Ascending aorta (tissue), 2 donors: ENCODE results near the gene CD8B2. TPM values are rescaled to one million over a fixed set of nuclear protein-coding genes. Genes with fewer than 3 reads are reported as not detected.
"Not testable (repeated sequence)": the region's sequence is repeated elsewhere in the genome, so short reads cannot be mapped to it uniquely, and the experiment has no call there.

ENCODE experiments used
- DNase-seq, 2 donors: peaks; one replicate each; pipeline ENCODE4 v3.0.0-alpha.2; 2019; ENCODE audit warnings: low spot score in 2 of 2
- H3K27ac ChIP-seq, 2 donors: fragments of 200-600 bp; sonication (generic); one replicate each; pipeline ENCODE4 v1.5.1; 2016 to 2017; ENCODE audit warnings: mild to moderate bottlenecking in 1 of 2
- H3K27me3 ChIP-seq: fragments of 200-600 bp; sonication (generic); one replicate; pipeline ENCODE4 v1.5.1; 2017
- H3K36me3 ChIP-seq, 2 donors: fragments of 200-600 bp; sonication (generic); one replicate each; pipeline ENCODE4 v1.5.1; 2016
- H3K4me1 ChIP-seq, 2 donors: fragments of 200-600 bp; sonication (generic); one replicate each; pipeline ENCODE4 v1.5.1; 2016 to 2017; ENCODE audit warnings: mild to moderate bottlenecking in 1 of 2
- H3K4me3 ChIP-seq, 2 donors: fragments of 200-600 bp; sonication (generic); one replicate each; pipeline ENCODE4 v1.5.1; 2016 to 2017; ENCODE audit warnings: mild to moderate bottlenecking in 1 of 2
- H3K9me3 ChIP-seq, 2 donors: fragments of 200-600 bp; sonication (generic); one replicate each; pipeline ENCODE4 v1.5.1; 2016
- CTCF ChIP-seq, 3 experiments: fragments of 200-600 bp in 2 of 3; fragments of 450-650 bp in 1 of 3; sonication (generic) in 2 of 3; IDR thresholded peaks; one replicate each; pipeline ENCODE4 v1.5.1; 2016 to 2019; ENCODE audit warnings: antibody characterized with exemption in 3 of 3, mild to moderate bottlenecking in 1 of 3, moderate library complexity in 1 of 3
- intact Hi-C: fragments of 100-400 bp; cut with DNase I; formaldehyde crosslinking; loops from one replicate; pipeline ENCODE4 v1.15.1; 2023
- total RNA-seq: library from RNA; depleted of rRNA; stranded (reverse); fragments of >200 nt; gene quantifications from one replicate; pipeline ENCODE4 v1.1.0, GENCODE V29; 2016

CD8B2 gene
- total RNA-seq, 1 donor from 2014 or later: not detected

GRCh38 chr2:106561803-106562202 is 74.6 kb downstream of the CD8B2 start:
- Histone ChIP-seq H3K9me3 (no peaks in the 10 kb centered on the region), H3K27ac (no peak overlapping the region), H3K36me3 (no peaks in the 10 kb centered on the region), H3K27me3 (no peaks in the 10 kb centered on the region), H3K4me1 (no peaks in the 10 kb centered on the region), H3K4me3 (no peak overlapping the region)
- no peak for DNase-seq
- TF ChIP-seq CTCF (IDR thresholded peaks at IDR 0.05): no peak
- intact Hi-C loops: no loop called here

GRCh38 chr2:106562268-106563186 is 75.4 kb downstream of the CD8B2 start:
- intact Hi-C loops: no loop called here
- H3K27ac ChIP-seq: peak overlapping the region in 1 of 2 donors; percentile 13
- H3K27me3 ChIP-seq: no peaks in the 10 kb centered on the region
- peak in 1 of 3 experiments; percentile 5 for TF ChIP-seq CTCF (IDR thresholded peaks at IDR 0.05)
- H3K9me3 ChIP-seq: no peaks in the 10 kb centered on the region
- H3K36me3 ChIP-seq: no peaks in the 10 kb centered on the region
- DNase-seq: no peak
- H3K4me3 ChIP-seq: no peak overlapping the region
- H3K4me1 ChIP-seq: no peaks in the 10 kb centered on the region

GRCh38 chr2:106563195-106563594 is 76.0 kb downstream of the CD8B2 start:
- Histone ChIP-seq H3K9me3 (no peaks in the 10 kb centered on the region), H3K27ac (peak overlapping the region in 1 of 2 donors; percentile 13), H3K4me1 (no peaks in the 10 kb centered on the region), H3K4me3 (no peak overlapping the region), H3K36me3 (no peaks in the 10 kb centered on the region), H3K27me3 (no peaks in the 10 kb centered on the region)
- no peak for TF ChIP-seq CTCF (IDR thresholded peaks at IDR 0.05)
- intact Hi-C loops: no loop called here
- DNase-seq: no peak

GRCh38 chr2:106565599-106565998 is 78.4 kb downstream of the CD8B2 start:
- Histone ChIP-seq H3K27ac (no peak overlapping the region), H3K4me1 (no peaks in the 10 kb centered on the region), H3K36me3 (no peaks in the 10 kb centered on the region), H3K9me3 (no peaks in the 10 kb centered on the region), H3K4me3 (no peak overlapping the region), H3K27me3 (no peaks in the 10 kb centered on the region)
- intact Hi-C loops: no loop called here
- no peak for DNase-seq
- TF ChIP-seq CTCF (IDR thresholded peaks at IDR 0.05): no peak

- peak in 1 of 2 donors; percentile 71 for DNase-seq
- TF ChIP-seq CTCF (IDR thresholded peaks at IDR 0.05): no peak
- Histone ChIP-seq H3K36me3 (no peaks in the 10 kb centered on the region), H3K4me1 (no peaks in the 10 kb centered on the region), H3K4me3 (no peak overlapping the region), H3K27me3 (no peaks in the 10 kb centered on the region), H3K9me3 (no peaks in the 10 kb centered on the region), H3K27ac (no peak overlapping the region)
- intact Hi-C loops: no loop called here
These were observed 78.9 kb downstream of the CD8B2 start for GRCh38 chr2:106566050-106566449.

- H3K9me3 ChIP-seq, DNase-seq, H3K36me3 ChIP-seq, H3K4me1 ChIP-seq, H3K4me3 ChIP-seq, H3K27ac ChIP-seq, H3K27me3 ChIP-seq, intact Hi-C loops: not testable (repeated sequence)
These were observed 79.3 kb downstream of the CD8B2 start for GRCh38 chr2:106566484-106566883.
